Midbrain (tissue), 1 donor: ENCODE results near the gene PRSS57.
"Not testable (repeated sequence)": the region's sequence is repeated elsewhere in the genome, so short reads cannot be mapped to it uniquely, and the experiment has no call there.

Source experiments
- DNase-seq: peaks from one replicate; lab custom pipeline; 2025; lab: John Stamatoyannopoulos, UW

Gene PRSS57

DNA sequence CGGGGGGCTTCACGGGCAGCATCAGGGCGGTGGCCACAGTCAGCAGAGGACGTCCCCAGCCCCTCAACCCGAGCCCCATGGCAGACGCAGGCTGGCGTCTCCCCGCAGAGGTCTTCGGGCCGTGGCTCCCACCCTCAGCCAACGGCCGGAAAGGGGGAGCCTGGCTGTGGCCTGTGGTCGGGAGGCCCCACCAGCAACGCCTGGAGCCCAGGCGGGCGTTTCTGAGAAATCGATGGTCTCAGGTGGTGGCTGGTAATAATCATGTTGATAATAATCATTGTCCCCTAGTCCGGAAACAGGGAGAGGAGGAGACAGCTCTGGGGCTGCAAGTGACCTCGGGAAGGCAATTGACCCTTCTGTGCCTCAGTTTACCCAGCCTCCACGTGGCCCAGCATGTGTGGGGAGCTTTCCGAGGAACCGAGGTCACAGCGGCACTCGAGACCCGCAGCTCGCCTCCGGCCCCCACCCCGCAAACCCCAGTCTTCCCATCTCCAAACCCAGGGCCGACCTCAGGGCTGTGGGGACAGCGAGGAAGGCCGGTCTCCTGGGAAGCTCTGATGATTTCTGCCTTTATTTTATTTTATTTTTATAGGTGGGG, at the start of gene PRSS57:
TSS of gene PRSS57 (minus strand) at position 101 of the 598 bp plus-strand sequence. CDS start at position 79, 22 bp downstream.
- DNase-seq = no peak

- no peak for DNase-seq
These were observed 48.0 kb upstream of the PRSS57 start for GRCh38 chr19:743168-743687.

DNA sequence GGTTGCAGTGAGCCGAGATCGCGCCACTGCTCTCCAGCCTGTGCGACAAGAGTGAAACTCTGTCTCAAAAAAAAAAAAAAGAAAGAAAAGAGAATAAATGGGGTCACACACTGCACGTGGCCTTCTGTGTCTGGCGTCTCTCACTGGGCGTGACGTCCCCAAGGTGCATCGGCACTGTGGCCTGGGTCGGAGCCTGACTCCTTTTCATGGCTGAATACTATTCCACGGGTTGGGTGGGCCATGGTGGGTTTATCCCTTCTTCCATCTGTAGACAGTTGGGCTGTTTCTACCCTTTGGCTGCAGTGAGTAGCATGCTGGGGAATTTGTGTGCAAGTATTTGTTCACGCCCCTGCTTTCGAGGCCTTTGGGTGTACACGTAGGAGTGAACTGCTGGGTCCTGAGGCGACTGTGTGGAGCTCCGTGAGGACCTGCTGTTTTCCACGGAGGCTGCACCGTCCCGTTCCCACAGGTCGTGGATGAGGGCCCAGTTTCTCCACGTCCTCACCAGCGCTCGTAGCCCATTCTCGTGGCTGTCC, 47.4 kb upstream of the PRSS57 start:
- DNase-seq = no peak

DNA sequence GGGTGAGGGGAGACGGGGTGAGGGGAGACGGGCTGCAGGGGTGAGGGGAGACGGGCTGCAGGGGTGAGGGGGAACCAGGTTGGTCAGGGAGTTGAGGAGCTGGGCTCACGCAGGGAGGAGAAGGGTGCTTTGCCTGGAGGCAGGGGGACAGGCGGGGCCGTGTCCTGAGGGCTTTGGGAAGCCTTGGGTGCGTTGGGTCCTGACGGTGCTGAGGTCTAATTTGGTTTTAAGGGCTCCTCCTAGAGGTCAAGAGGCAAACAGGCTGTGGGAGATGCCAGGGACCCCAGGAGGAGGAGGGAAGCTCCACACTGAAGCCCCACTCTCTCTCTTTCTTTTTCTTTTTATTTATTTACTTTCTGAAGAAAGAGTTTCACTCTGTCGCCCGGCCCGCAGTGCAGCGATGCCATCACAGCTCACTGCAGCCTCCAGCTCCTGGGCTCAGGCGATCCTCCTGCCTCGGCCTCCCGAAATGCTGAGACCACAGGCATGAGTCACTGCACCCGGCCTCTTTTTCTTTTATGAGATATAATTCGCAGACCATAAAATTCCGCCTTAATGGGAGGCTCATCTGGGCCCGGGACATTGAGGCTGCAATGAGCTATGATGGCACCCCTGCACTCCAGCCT, 46.4 kb upstream of the PRSS57 start:
- no peak for DNase-seq

DNA sequence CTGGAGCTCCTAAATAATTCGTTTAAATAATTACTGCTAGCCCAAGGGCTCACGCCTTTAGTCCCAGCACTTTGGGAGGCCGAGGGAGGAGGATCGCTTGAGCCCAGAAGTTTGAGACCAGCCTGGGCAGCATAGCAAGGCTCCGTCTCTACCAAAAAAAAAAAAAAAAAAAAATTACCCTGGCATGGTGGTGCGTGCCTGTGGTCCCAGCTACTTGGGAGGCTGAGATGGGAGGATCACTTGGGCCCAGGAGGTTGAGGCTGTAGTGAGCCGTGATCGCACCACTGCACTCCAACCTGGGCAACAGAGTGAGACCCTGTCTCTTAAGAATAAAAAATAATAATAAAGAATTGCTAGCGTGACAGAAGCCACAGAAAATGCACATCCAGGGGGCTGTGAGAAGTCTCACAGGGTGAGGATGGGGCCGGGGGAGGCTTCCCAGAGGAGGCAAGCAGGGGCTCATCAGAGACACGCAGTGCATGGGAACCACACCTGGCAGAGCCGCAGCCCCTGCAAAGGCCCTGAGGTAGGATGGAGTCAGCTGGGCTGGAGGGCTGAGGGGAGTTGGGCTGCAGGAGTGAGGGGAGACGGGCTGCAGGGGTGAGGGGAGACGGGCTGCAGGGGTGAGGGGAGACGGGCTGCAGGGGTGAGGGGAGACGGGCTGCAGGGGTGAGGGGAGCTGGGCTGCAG, 45.7 kb upstream of the PRSS57 start:
- not testable (repeated sequence) for DNase-seq

- DNase-seq = no peak
These were observed 44.9 kb upstream of the PRSS57 start for GRCh38 chr19:739998-740715.

DNA sequence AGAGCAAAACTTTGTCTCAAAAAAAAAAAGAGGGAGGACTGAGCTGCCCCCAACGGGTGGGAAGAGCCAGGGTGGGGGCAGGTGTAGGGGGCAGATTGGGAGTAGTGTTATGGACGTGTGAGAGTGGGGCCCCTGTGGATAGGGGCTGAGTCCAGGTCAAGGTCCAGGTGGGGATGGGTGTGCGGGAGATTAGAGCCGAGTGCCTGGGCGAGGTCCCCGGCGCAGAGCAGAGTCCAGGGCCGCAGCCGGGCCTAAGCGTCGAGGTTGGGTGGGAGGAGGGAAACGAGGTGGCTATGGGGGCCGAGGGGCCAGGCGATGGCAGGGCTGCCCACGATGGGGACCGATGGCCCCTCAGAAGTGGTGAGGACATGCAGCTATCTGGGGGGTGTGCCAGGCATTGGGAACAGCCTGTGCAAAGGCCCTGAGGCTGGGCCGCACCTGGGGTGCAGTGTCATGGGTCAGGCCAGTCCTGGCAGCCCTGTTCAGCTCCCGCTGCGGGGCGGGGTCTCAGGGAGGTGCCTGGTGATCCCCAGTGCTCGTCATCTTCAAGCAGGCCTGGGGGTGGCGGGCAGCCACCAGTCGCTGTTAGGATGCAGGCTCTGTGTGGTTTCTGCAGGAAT, 43.4 kb upstream of the PRSS57 start:
- DNase-seq = no peak

DNA sequence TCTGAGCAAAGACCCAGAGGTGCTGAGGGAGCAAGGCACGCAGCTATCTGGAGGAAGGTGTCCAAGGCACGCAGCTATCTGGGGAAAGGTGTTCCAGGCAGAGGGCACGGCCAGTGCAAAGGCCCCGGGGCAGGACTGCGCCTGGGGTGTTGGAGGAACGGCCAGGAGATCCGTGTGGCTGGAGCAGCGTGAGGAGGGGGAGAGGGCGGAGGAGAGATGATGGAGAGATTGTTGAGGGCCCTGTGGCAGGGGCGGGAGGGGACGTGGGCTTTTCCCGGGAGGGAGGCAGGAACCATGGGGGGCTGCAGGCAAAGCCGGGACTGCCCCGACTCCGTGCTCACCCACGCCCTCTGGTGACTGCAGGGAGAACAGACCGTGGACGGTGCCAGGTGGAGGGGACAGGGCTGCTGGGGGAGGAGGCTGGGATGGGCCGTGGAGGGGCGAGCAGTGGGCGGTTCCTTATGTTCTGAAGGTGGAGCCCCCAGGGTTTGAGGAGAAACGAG, 42.4 kb upstream of the PRSS57 start:
- DNase-seq = no peak

- DNase-seq = no peak
These were observed 40.9 kb upstream of the PRSS57 start for GRCh38 chr19:736125-736524.

- DNase-seq = no peak
These were observed 39.5 kb upstream of the PRSS57 start for GRCh38 chr19:734716-735115.

- no peak for DNase-seq
These were observed 37.2 kb upstream of the PRSS57 start for GRCh38 chr19:732148-733069.

DNA sequence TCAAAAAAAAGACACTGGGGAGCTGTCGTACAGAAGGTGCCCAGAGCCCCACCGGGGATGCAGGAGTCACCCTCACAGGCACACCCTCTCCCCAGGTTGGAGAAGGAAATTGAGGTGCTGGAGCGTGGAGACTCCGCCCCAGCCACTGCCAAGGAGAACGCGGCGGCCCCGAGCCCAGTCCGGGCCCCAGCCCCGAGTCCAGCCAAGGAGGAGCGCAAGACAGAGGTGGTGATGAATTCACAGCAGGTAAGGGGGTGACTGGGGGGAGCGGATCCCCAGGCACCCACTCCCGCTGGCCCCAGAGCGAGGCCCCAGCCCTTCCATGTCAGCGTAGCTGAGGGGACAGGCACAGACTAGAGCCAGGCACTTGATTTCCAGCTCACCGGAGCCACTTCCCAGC, 35.7 kb upstream of the PRSS57 start:
- DNase-seq = no peak

- DNase-seq = no peak
These were observed 34.9 kb upstream of the PRSS57 start for GRCh38 chr19:729965-730668.

- not testable (repeated sequence) for DNase-seq
These were observed 34.3 kb upstream of the PRSS57 start for GRCh38 chr19:729564-729963.

- DNase-seq = no peak
These were observed 32.8 kb upstream of the PRSS57 start for GRCh38 chr19:728011-728410.

DNA sequence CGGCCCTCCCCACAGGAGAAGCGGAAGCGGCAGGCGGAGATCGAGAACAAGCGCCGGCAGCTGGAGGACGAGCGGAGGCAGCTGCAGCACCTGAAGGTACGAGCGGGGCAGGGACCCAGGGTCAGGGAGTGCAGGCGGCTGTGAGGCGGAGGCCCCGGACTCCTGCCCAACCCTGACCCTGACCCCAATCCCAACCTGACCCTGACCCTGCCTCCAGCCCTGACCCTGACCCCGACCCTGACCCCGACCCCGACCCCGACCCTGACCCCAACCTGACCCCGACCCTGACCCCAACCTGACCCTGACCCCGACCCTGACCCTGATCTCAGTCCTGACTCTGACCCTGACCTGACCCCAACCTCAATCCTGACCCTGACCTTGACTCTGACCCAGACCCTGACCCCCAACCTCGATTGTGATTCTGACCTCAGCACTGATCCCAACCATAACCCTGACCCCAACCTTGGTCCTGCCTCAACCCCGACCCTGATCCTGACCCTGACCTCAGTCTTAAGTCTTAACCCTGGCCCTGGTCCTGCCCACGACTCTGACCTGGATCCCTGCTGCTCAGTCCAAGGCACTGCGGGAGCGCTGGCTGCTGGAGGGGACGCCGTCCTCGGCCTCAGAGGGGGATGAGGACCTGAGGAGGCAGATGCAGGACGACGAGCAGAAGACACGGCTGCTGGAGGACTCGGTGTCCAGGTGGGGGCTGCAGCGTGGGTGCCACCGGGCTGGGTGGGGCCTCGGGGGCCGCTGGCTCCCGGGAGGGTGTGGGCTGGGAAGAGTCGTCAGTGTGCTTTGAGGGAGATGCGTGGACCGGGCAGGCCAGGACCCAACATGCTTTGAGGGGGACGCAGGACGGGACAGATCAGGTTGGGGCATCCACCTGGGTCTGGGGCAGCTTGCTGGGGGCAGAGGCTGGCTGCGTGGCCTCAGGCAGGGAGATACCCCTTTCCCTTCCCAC, 32.0 kb upstream of the PRSS57 start:
- DNase-seq = no peak

- no peak for DNase-seq
These were observed 30.3 kb upstream of the PRSS57 start for GRCh38 chr19:725461-726089.

- DNase-seq = no peak
These were observed 28.5 kb upstream of the PRSS57 start for GRCh38 chr19:723714-724113.
